Right atrium auricular region (tissue), 2 donors: ENCODE data around the gene MAGI2. TPM values are rescaled to one million over a fixed set of nuclear protein-coding genes. Genes with fewer than 3 reads are reported as not detected.

Experiments used
- DNase-seq: peaks from one replicate; pipeline ENCODE4 v3.0.0-alpha.2; 2019; ENCODE audit warnings: low spot score
- H3K27ac ChIP-seq, 2 donors: fragments of 200-600 bp; sonication (generic); 1 replicate in 1 of 2; 2 replicates in 1 of 2; pipeline ENCODE4 v1.5.1; 2016 to 2019
- H3K27me3 ChIP-seq, 2 donors: fragments of 200-600 bp; sonication (generic); one replicate each; pipeline versions ENCODE4 v1.5.1 to v1.6.0; 2017 to 2019
- H3K36me3 ChIP-seq: fragments of 200-600 bp; sonication (generic); one replicate; pipeline ENCODE4 v1.5.1; 2016
- H3K4me1 ChIP-seq, 2 donors: fragments of 200-600 bp; sonication (generic); one replicate each; pipeline versions ENCODE4 v1.5.1 to v1.6.0; 2017 to 2019
- H3K4me3 ChIP-seq, 2 donors: fragments of 200-600 bp; sonication (generic); 1 replicate in 1 of 2; 2 replicates in 1 of 2; pipeline ENCODE4 v1.5.1; 2017 to 2019; ENCODE audit warnings: mild to moderate bottlenecking in 1 of 2, moderate library complexity in 1 of 2
- H3K9me3 ChIP-seq, 2 donors: fragments of 200-600 bp; sonication (generic); one replicate each; pipeline ENCODE4 v1.5.1; 2019
- total RNA-seq, 2 donors: library from RNA; depleted of rRNA; stranded (reverse); fragments of >200 nt; gene quantifications; one replicate each; pipeline ENCODE4 v1.1.0, GENCODE V29; 2016
- TF ChIP-seq, protein P1 (sequence below), 2 donors: fragments of 200-600 bp; sonication (generic); IDR thresholded peaks; one replicate each; pipeline ENCODE4 v1.5.1; 2019; ENCODE audit warnings: antibody characterized with exemption in 2 of 2

The MAGI2 gene
- total RNA-seq, 2 donors from 2014 or later = 5.9 to 6.0 TPM

DNA sequence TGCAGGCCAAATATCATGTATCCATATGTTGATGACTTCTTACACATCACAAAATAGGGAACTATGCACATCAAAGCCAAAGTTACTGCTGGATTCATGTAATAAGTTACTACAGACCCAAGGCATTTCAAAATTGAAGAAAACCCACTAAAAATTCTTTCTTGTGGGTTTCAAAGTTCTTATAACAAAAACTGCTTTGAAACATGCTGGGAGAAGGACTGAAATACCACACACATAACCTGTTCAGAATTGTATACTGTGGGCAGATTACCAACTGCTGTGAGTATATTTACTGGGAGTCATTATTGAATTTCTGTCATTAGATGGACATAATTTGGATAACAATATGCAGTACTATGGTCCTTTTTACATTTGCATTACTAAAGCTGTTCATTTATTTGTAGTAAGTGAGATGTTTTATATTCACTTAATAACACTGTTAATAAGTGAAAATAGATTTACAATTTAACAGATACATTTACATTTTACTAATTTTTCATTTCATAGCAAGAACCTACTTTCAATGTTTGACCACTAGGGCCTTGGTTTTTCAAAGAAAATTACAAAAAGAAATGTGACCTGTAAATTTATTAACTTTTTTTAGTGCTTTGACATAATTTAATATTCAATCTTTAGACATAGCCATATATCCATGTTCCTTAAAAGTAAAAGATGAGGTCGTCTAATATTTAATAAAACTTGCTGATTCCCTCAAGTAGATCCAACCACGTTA, 132.6 kb downstream of the MAGI2 start:
- Histone ChIP-seq H3K4me3 (no peak overlapping the region), H3K4me1 (peaks cover 0 to 5% of the 10 kb centered on the region in 2 donors), H3K27me3 (no peaks in the 10 kb centered on the region), H3K27ac (no peak overlapping the region), H3K9me3 (no peaks in the 10 kb centered on the region), H3K36me3 (no peaks in the 10 kb centered on the region)
- TF ChIP-seq, protein P1, sequence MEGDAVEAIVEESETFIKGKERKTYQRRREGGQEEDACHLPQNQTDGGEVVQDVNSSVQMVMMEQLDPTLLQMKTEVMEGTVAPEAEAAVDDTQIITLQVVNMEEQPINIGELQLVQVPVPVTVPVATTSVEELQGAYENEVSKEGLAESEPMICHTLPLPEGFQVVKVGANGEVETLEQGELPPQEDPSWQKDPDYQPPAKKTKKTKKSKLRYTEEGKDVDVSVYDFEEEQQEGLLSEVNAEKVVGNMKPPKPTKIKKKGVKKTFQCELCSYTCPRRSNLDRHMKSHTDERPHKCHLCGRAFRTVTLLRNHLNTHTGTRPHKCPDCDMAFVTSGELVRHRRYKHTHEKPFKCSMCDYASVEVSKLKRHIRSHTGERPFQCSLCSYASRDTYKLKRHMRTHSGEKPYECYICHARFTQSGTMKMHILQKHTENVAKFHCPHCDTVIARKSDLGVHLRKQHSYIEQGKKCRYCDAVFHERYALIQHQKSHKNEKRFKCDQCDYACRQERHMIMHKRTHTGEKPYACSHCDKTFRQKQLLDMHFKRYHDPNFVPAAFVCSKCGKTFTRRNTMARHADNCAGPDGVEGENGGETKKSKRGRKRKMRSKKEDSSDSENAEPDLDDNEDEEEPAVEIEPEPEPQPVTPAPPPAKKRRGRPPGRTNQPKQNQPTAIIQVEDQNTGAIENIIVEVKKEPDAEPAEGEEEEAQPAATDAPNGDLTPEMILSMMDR (IDR thresholded peaks at IDR 0.05) = no peak
- no peak for DNase-seq

DNA sequence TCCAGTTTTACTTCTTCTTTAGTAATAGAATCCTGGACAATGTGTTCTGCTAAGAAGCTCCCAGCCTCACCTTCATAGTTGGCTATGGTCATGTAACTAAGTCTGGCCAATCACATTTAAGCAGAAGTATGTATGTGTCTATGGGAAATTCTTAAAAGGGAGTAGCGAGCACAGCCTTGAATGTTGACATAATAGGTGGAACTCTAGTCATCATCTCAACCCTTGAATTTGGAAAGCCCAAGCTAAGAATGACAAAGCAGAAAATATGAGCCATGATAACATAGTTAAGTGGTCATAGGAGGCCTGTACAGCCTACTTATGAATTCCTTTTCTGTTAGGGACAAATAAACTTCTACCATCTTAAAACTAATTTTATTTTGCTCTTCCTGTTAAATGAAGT, 134.1 kb downstream of the MAGI2 start:
- H3K4me3 ChIP-seq = no peak overlapping the region
- DNase-seq = no peak
- no peak overlapping the region for H3K27ac ChIP-seq
- peaks cover 0 to 5% of the 10 kb centered on the region in 2 donors for H3K4me1 ChIP-seq
- no peaks in the 10 kb centered on the region for H3K36me3 ChIP-seq
- no peaks in the 10 kb centered on the region for H3K27me3 ChIP-seq
- no peaks in the 10 kb centered on the region for H3K9me3 ChIP-seq
- TF ChIP-seq, protein P1 (IDR thresholded peaks at IDR 0.05) = no peak

DNA sequence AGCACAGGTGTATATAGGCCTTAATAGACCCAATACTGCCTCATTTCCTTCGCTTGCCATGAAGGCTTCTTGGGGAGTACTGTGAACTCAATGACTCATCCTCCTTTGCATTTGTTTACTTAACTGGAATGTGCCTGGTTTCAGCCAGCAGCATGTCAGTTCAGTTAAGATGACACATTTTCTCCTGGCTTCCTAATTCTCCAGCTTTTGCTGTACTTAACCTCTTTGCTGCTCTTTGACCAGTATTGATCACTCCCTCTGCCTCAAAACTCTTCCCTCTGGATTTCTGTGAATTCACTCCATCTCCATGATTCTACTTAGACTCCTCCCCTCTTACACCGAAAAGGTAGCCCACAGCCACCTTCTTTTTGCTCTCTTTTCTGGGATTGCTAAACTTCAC, 135.7 kb downstream of the MAGI2 start:
- TF ChIP-seq, protein P1 (IDR thresholded peaks at IDR 0.05) = no peak
- DNase-seq = no peak
- H3K4me3 ChIP-seq = no peak overlapping the region

DNA sequence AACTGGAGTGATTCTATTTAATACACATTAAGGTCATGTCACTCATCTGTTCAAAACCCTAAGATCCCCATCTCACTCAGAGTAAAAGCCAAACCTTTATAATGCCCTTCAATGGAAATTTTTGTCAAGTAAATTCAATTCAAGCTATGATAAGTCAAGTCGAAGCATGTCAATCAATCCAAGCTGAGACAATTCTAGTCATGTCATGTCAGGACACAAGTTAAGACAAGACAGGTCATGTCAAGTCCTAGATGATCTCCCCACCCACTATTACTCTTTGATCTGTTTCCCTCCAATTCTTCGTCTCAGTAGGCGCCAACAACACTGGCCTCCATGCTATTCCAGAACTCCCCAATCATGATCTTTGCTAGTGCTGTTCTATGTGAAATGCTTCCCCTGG, 141.4 kb downstream of the MAGI2 start:
- TF ChIP-seq, protein P1 (IDR thresholded peaks at IDR 0.05) = no peak
- Histone ChIP-seq H3K27ac (no peak overlapping the region), H3K36me3 (no peaks in the 10 kb centered on the region), H3K4me3 (no peak overlapping the region), H3K9me3 (no peaks in the 10 kb centered on the region), H3K27me3 (no peaks in the 10 kb centered on the region), H3K4me1 (no peaks in the 10 kb centered on the region)
- DNase-seq = no peak

More for the DNA sequence above, 135.7 kb downstream of the MAGI2 start:
- Histone ChIP-seq H3K27me3 (no peaks in the 10 kb centered on the region), H3K36me3 (no peaks in the 10 kb centered on the region), H3K9me3 (no peaks in the 10 kb centered on the region), H3K4me1 (peaks cover 0 to 5% of the 10 kb centered on the region in 2 donors), H3K27ac (no peak overlapping the region)

DNA sequence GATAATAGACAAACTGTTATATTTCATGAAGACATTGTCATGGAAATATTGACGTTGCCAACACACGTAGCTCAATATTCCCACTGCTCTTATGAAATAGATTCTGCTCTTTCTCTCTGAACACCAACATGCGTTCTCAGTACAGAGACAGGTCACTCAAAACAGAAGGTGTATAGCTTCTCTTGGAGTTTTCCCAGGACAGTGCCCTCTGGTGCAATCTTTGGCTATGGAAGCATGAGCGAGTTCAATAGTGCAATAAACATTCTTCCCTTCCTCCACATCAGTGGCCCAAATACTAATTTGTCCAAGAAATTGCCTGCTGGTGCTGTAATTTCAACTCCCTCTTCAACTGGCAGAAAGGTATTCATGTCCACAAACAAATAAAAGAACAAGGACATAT, 145.3 kb downstream of the MAGI2 start:
- no peak overlapping the region for H3K4me3 ChIP-seq
- TF ChIP-seq, protein P1 (IDR thresholded peaks at IDR 0.05) = peak in 1 of 2 donors; percentile 29
- no peak for DNase-seq
- H3K4me1 ChIP-seq = no peaks in the 10 kb centered on the region
- peak overlapping the region in 1 of 2 donors; percentile 38 for H3K27ac ChIP-seq
- H3K27me3 ChIP-seq = no peaks in the 10 kb centered on the region
- H3K36me3 ChIP-seq = no peaks in the 10 kb centered on the region
- no peaks in the 10 kb centered on the region for H3K9me3 ChIP-seq

DNA sequence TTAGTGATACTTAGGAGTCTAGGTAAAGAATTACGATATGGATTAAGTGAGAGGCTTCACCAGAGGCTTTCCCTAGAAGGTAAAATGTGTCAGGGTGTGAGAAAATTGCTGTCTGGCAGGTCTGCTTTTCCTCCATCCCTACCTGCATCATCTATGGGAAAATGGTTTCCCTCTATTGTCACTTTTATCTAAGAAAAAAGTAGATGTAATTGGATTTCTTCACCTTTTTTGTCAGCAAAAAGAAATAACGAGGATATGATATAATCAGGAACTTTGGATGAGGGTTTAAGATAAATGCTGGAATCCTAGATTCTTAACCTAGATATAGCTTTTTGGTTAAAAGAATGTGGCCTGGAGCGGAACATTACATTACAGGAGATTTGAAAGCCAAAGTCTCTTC, 146.1 kb downstream of the MAGI2 start:
- Histone ChIP-seq H3K4me1 (no peaks in the 10 kb centered on the region), H3K9me3 (no peaks in the 10 kb centered on the region), H3K4me3 (no peak overlapping the region), H3K27ac (peak overlapping the region in 1 of 2 donors; percentile 38), H3K36me3 (no peaks in the 10 kb centered on the region), H3K27me3 (no peaks in the 10 kb centered on the region)
- no peak for DNase-seq
- TF ChIP-seq, protein P1 (IDR thresholded peaks at IDR 0.05) = no peak
